CD4-positive, alpha-beta T cell (primary cell): ENCODE data around the gene PRR3. TPM values are rescaled to one million over a fixed set of nuclear protein-coding genes. Genes with fewer than 3 reads are reported as not detected.

Experiments
- ATAC-seq: fragments of 200-7000 bp; cut with Tn5 transposase; one replicate; pipeline ENCODE4 v1.10.0; 2022; ENCODE audit warnings: mild to moderate bottlenecking; ENCODE audit not compliant: poor library complexity
- CTCF ChIA-PET: fragments of 350-600 bp; sonication (Branson Sonifier 250); formaldehyde crosslinking; loops from one replicate; lab custom pipeline; 2021; ENCODE audit warnings: antibody characterized with exemption, inconsistent platforms; lab: Charles Lee
- POLR2A ChIA-PET: fragments of 350-600 bp; sonication (Branson Sonifier 250); formaldehyde crosslinking; loops from one replicate; lab custom pipeline; 2021; ENCODE audit warnings: antibody characterized with exemption, inconsistent platforms; lab: Charles Lee
- DNase-seq, 14 experiments: peaks; one replicate each; pipeline ENCODE4 v3.0.0-alpha.2; 2013 to 2020; ENCODE audit warnings: mixed read lengths in 2 of 14
- H3K27ac ChIP-seq, 2 donors: one replicate each; pipeline versions ENCODE4 v1.5.1 to v1.7.0; 2013; ENCODE audit warnings: low read length in 2 of 2, low read depth in 1 of 2, mild to moderate bottlenecking in 1 of 2
- H3K27me3 ChIP-seq, 2 experiments: 1 replicate in 1 of 2; 2 replicates in 1 of 2; pipeline versions ENCODE4 v1.6.1 to v1.7.0; 2013; ENCODE audit warnings: low read length in 2 of 2, control low read depth in 1 of 2, mild to moderate bottlenecking in 1 of 2, moderate library complexity in 1 of 2; ENCODE audit not compliant: insufficient read depth in 2 of 2, control insufficient read depth in 1 of 2
- H3K36me3 ChIP-seq: one replicate; pipeline ENCODE4 v1.6.1; 2013; ENCODE audit warnings: low read length, control low read depth; ENCODE audit not compliant: insufficient read depth
- H3K4me1 ChIP-seq: one replicate; pipeline ENCODE4 v1.6.1; 2013; ENCODE audit warnings: low read length, control low read depth; ENCODE audit not compliant: insufficient read depth
- H3K4me3 ChIP-seq: one replicate; pipeline ENCODE4 v1.5.1; 2013; ENCODE audit warnings: mild to moderate bottlenecking, low read length, moderate library complexity
- H3K9me3 ChIP-seq, 2 experiments: 1 replicate in 1 of 2; 2 replicates in 1 of 2; pipeline versions ENCODE4 v1.6.1 to v1.7.0; 2013; ENCODE audit warnings: low read length in 2 of 2, mild to moderate bottlenecking in 2 of 2, control low read depth in 1 of 2, moderate library complexity in 1 of 2; ENCODE audit not compliant: control insufficient read depth in 1 of 2, insufficient read depth in 1 of 2
- H3K27ac Mint-ChIP-seq: one replicate; pipeline ENCODE4 v1.8.0; 2020; ENCODE audit warnings: mixed read lengths
- H3K27me3 Mint-ChIP-seq: one replicate; pipeline ENCODE4 v1.8.0; 2021; ENCODE audit warnings: mixed read lengths
- H3K36me3 Mint-ChIP-seq: one replicate; pipeline ENCODE4 v1.8.0; 2021; ENCODE audit warnings: low read depth, mixed read lengths
- H3K4me1 Mint-ChIP-seq: one replicate; pipeline ENCODE4 v1.8.0; 2021; ENCODE audit warnings: low read depth, mixed read lengths
- H3K4me3 Mint-ChIP-seq: one replicate; pipeline ENCODE4 v1.8.0; 2020; ENCODE audit warnings: mild to moderate bottlenecking, mixed read lengths
- H3K9me3 Mint-ChIP-seq: one replicate; pipeline ENCODE4 v1.8.0; 2020; ENCODE audit warnings: mixed read lengths
- intact Hi-C, 2 experiments: fragments of 100-400 bp; cut with DNase I in 1 of 2; cut with micrococcal nuclease in 1 of 2; formaldehyde crosslinking; loops; one replicate each; pipeline versions ENCODE4 v1.15.1 to v1.9.0; 2023 to 2025; cut with DNase I, micrococcal nuclease
- total RNA-seq, 174 experiments: library from RNA in 2 of 174; stranded (reverse) in 2 of 174; gene quantifications; one replicate each; pipeline ENCODE4 v1.2.3 and lab custom pipeline; 2021 to 2026
- TF ChIP-seq, protein P1 (sequence below): fragments of 200-600 bp; IDR thresholded peaks from one replicate; pipeline ENCODE4 v1.8.0; 2022; ENCODE audit warnings: antibody characterized with exemption, mild to moderate bottlenecking

Gene PRR3
- total RNA-seq, 2 experiments from 2014 or later = 10.3 to 13.2 TPM

GRCh38 chr6:30508890-30509736 is 48.0 kb upstream of the PRR3 start:
- DNase-seq = peak in 3 of 14 experiments; percentile 84 to 88 (median 86)
- Histone ChIP-seq H3K9me3 (no peaks in the 10 kb centered on the region), H3K4me3 (peak overlapping the region; percentile 36), H3K36me3 (no peaks in the 10 kb centered on the region), H3K27me3 (no peaks in the 10 kb centered on the region), H3K4me1 (peaks cover 75% of the 10 kb centered on the region), H3K27ac (peak overlapping the region; percentile 47 to 65)
- TF ChIP-seq, protein P1, sequence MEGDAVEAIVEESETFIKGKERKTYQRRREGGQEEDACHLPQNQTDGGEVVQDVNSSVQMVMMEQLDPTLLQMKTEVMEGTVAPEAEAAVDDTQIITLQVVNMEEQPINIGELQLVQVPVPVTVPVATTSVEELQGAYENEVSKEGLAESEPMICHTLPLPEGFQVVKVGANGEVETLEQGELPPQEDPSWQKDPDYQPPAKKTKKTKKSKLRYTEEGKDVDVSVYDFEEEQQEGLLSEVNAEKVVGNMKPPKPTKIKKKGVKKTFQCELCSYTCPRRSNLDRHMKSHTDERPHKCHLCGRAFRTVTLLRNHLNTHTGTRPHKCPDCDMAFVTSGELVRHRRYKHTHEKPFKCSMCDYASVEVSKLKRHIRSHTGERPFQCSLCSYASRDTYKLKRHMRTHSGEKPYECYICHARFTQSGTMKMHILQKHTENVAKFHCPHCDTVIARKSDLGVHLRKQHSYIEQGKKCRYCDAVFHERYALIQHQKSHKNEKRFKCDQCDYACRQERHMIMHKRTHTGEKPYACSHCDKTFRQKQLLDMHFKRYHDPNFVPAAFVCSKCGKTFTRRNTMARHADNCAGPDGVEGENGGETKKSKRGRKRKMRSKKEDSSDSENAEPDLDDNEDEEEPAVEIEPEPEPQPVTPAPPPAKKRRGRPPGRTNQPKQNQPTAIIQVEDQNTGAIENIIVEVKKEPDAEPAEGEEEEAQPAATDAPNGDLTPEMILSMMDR = no peak
- Mint-ChIP-seq H3K4me1 (peaks cover 62% of the 10 kb centered on the region), H3K9me3 (no peaks in the 10 kb centered on the region), H3K27me3 (no peaks in the 10 kb centered on the region), H3K27ac (peak overlapping the region; percentile 79), H3K4me3 (peak overlapping the region; percentile 72), H3K36me3 (no peaks in the 10 kb centered on the region)
- POLR2A ChIA-PET = interaction anchor here (0.7 to 5.6 kb wide), 19 partner anchors 9 to 167 kb away, joined by 3 to 206 read pairs (median 5); partner anchors contain the start of genes GNL1, HLA-E, MRPS18B and PPP1R10
- intact Hi-C loops = loop anchor here (2.0 kb wide), 2 partner anchors 14 to 18 kb away; no protein-coding TSS in a partner anchor
- CTCF ChIA-PET = interaction anchor here (0.8 to 6.3 kb wide), 12 partner anchors 9 to 88 kb away, joined by 3 to 33 read pairs (median 4); no protein-coding TSS in a partner anchor
- ATAC-seq = peak; percentile 85

DNA sequence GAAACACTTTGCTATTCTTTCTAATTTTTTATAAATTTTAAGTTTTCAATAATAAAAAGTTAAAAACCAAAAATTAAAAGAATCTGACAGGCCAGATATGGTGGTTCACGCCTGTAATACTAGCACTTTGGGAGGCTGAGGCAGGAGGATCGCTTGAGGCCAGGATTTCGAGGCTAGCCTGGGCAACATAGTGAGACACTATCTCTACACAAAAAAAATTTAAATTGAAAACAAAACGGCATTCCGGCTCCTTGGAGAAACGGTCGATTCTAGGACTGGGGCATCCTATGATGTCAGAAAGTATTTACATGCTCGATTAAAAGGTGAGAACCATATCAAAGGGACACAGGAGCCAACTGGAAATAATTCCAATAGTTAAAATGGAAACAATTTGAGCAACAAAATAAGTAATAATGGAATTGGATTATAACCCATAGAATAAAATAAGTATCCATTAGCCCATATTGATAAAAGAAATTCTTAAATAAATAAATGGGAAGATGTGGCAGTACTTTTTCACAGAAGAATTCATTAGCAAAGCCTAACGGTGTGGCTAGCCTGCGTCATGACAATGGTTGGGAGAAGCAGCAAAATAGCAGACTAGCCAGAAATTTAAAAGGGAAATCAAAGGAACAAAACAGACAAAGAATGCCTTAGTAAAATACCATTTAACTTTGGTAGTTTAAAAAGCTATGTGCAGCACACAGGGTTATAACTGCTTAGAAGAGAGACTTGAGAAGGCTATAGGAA is 46.5 kb upstream of the PRR3 start:
- no peaks in the 10 kb centered on the region for H3K27me3 Mint-ChIP-seq
- DNase-seq = no peak
- CTCF ChIA-PET = interaction anchor here (1.2 to 6.3 kb wide), 8 partner anchors 10 to 86 kb away, joined by 3 to 33 read pairs (median 5); no protein-coding TSS in a partner anchor
- POLR2A ChIA-PET = interaction anchor here (2.2 to 5.6 kb wide), 6 partner anchors 10 to 105 kb away, joined by 7 to 206 read pairs (median 20); partner anchors contain the start of gene HLA-E
- Histone ChIP-seq H3K36me3 (no peaks in the 10 kb centered on the region), H3K27me3 (no peaks in the 10 kb centered on the region), H3K4me1 (peaks cover 87% of the 10 kb centered on the region), H3K9me3 (no peaks in the 10 kb centered on the region), H3K4me3 (no peak overlapping the region), H3K27ac (peak overlapping the region in 1 of 2 donors; percentile 0)
- peaks cover 76% of the 10 kb centered on the region for H3K4me1 Mint-ChIP-seq
- ATAC-seq = no peak
- TF ChIP-seq, protein P1 = no peak
- no peaks in the 10 kb centered on the region for H3K9me3 Mint-ChIP-seq
- intact Hi-C loops = no loop called here
- H3K27ac Mint-ChIP-seq = peak overlapping the region; percentile 81
- H3K36me3 Mint-ChIP-seq = no peaks in the 10 kb centered on the region
- H3K4me3 Mint-ChIP-seq = no peak overlapping the region

GRCh38 chr6:30511169-30511546 is 45.9 kb upstream of the PRR3 start:
- peaks cover 4% of the 10 kb centered on the region for H3K36me3 Mint-ChIP-seq
- no peak overlapping the region for H3K27ac ChIP-seq
- CTCF ChIA-PET = interaction anchor here (1.2 to 6.3 kb wide), 8 partner anchors 10 to 86 kb away, joined by 3 to 33 read pairs (median 5); no protein-coding TSS in a partner anchor
- H3K4me3 Mint-ChIP-seq = peak overlapping the region; percentile 50
- ATAC-seq (no peak), DNase-seq (no peak)
- no peaks in the 10 kb centered on the region for H3K9me3 ChIP-seq
- H3K27me3 Mint-ChIP-seq = no peaks in the 10 kb centered on the region
- H3K27me3 ChIP-seq = no peaks in the 10 kb centered on the region
- intact Hi-C loops = no loop called here
- peak overlapping the region; percentile 81 for H3K27ac Mint-ChIP-seq
- H3K4me1 Mint-ChIP-seq = peaks cover 76% of the 10 kb centered on the region
- TF ChIP-seq, protein P1 = no peak
- POLR2A ChIA-PET = interaction anchor here (2.2 to 5.6 kb wide), 5 partner anchors 11 to 104 kb away, joined by 7 to 206 read pairs (median 18); partner anchors contain the start of gene HLA-E
- no peaks in the 10 kb centered on the region for H3K36me3 ChIP-seq
- H3K4me3 ChIP-seq = no peak overlapping the region
- no peaks in the 10 kb centered on the region for H3K9me3 Mint-ChIP-seq
- H3K4me1 ChIP-seq = peaks cover 91% of the 10 kb centered on the region
